Gastrocnemius medialis (tissue), 4 donors: ENCODE results near the gene ACP6. TPM values are rescaled to one million over a fixed set of nuclear protein-coding genes. Genes with fewer than 3 reads are reported as not detected.
A peak's percentile ranks its signal among the peaks of the same experiment; 100 is the strongest.
"Not testable (repeated sequence)": the region's sequence is repeated elsewhere in the genome, so short reads cannot be mapped to it uniquely, and the experiment has no call there.

Source experiments
- ATAC-seq, 2 donors: fragments of 150-250 bp; one replicate each; pipeline ENCODE4 v1.9.1; 2016
- DNase-seq, 2 donors: peaks; one replicate each; pipeline ENCODE4 v3.0.0-alpha.2; 2019
- H3K27ac ChIP-seq, 4 donors: fragments of 200-600 bp; sonication (generic); 1 replicate in 1 of 4; 2 replicates in 3 of 4; pipeline ENCODE4 v1.5.1; 2016 to 2018; ENCODE audit warnings: mild to moderate bottlenecking in 2 of 4, moderate library complexity in 1 of 4
- H3K27me3 ChIP-seq, 3 donors: fragments of 200-600 bp; sonication (generic) in 2 of 3; 1 replicate in 1 of 3; 2 replicates in 2 of 3; pipeline versions ENCODE4 v1.5.1 to v1.6.0; 2016 to 2019; ENCODE audit warnings: mild to moderate bottlenecking in 1 of 3, moderate library complexity in 1 of 3
- H3K36me3 ChIP-seq, 2 donors: fragments of 200-600 bp; sonication (generic) in 1 of 2; one replicate each; pipeline ENCODE4 v1.5.1; 2017 to 2018
- H3K4me1 ChIP-seq, 2 donors: fragments of 200-600 bp; sonication (generic) in 1 of 2; one replicate each; pipeline ENCODE4 v1.5.1; 2016 to 2017; ENCODE audit warnings: mild to moderate bottlenecking in 2 of 2
- H3K4me3 ChIP-seq, 4 donors: fragments of 200-600 bp; sonication (generic) in 3 of 4; 1 replicate in 1 of 4; 2 replicates in 3 of 4; pipeline ENCODE4 v1.5.1; 2016 to 2019; ENCODE audit warnings: mild to moderate bottlenecking in 2 of 4
- H3K9me3 ChIP-seq, 3 donors: fragments of 200-600 bp; sonication (generic) in 2 of 3; 1 replicate in 1 of 3; 2 replicates in 2 of 3; pipeline ENCODE4 v1.5.1; 2016 to 2019
- POLR2A ChIP-seq, 2 donors: fragments of 450-650 bp; IDR thresholded peaks; one replicate each; pipeline ENCODE4 v1.6.1; 2017; ENCODE audit warnings: antibody characterized with exemption in 2 of 2, mild to moderate bottlenecking in 2 of 2, moderate library complexity in 2 of 2
- in situ Hi-C, 4 donors: fragments of 200-750 bp; cut with MboI; loops; one replicate each; pipeline versions ENCODE4 v1.15.0 to v1.8.0; 2017; ENCODE audit warnings: low sequenced_read_pairs in 4 of 4
- intact Hi-C: fragments of 100-400 bp; cut with DNase I; formaldehyde crosslinking; loops from one replicate; pipeline ENCODE4 v1.15.1; 2023; ENCODE audit warnings: low total_unique reads
- total RNA-seq, 4 donors: library from RNA; depleted of rRNA; stranded (reverse); fragments of >200 nt; gene quantifications; one replicate each; pipeline versions ENCODE4 v1.1.0 to v1.2.3, GENCODE V29; 2016
- TF ChIP-seq, protein P1 (sequence below), 5 experiments: fragments of 450-650 bp in 3 of 5; fragments of 200-600 bp in 2 of 5; sonication (generic) in 2 of 5; IDR thresholded peaks in 4 of 5; conservative IDR thresholded peaks in 1 of 5; 1 replicate in 4 of 5; 2 replicates in 1 of 5; pipeline ENCODE4 v1.5.1; 2016 to 2019; ENCODE audit warnings: antibody characterized with exemption in 5 of 5, mild to moderate bottlenecking in 3 of 5, moderate library complexity in 3 of 5

ACP6 gene
- total RNA-seq, 4 donors from 2014 or later, result 3.9 to 11.4 (median 9.2) TPM

- TF ChIP-seq, protein P1, sequence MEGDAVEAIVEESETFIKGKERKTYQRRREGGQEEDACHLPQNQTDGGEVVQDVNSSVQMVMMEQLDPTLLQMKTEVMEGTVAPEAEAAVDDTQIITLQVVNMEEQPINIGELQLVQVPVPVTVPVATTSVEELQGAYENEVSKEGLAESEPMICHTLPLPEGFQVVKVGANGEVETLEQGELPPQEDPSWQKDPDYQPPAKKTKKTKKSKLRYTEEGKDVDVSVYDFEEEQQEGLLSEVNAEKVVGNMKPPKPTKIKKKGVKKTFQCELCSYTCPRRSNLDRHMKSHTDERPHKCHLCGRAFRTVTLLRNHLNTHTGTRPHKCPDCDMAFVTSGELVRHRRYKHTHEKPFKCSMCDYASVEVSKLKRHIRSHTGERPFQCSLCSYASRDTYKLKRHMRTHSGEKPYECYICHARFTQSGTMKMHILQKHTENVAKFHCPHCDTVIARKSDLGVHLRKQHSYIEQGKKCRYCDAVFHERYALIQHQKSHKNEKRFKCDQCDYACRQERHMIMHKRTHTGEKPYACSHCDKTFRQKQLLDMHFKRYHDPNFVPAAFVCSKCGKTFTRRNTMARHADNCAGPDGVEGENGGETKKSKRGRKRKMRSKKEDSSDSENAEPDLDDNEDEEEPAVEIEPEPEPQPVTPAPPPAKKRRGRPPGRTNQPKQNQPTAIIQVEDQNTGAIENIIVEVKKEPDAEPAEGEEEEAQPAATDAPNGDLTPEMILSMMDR (IDR thresholded peaks at IDR 0.05 in 4 of 5, conservative IDR thresholded peaks at IDR 0.05 in 1 of 5), result no peak
- TF ChIP-seq POLR2A (IDR thresholded peaks at IDR 0.05), result no peak
- Histone ChIP-seq H3K4me3 (no peak overlapping the region), H3K36me3 (peaks cover 0 to 39% of the 10 kb centered on the region in 2 donors), H3K4me1 (peaks cover 51% of the 10 kb centered on the region in 2 donors), H3K27me3 (no peaks in the 10 kb centered on the region), H3K9me3 (no peaks in the 10 kb centered on the region), H3K27ac (peak overlapping the region; percentile 81 to 87 (median 82))
- ATAC-seq (no peak), DNase-seq (no peak)
- in situ Hi-C loops, result loop anchor here in 2 of 4 donors (10.0 to 25.0 kb wide), 2 partner anchors 105 to 457 kb away; partner anchors contain the start of gene PRKAB2 (in 1 of the 2)
- intact Hi-C loops, result no loop called here
Measured at GRCh38 chr1:147619741-147620140, 50.6 kb downstream of the ACP6 start.

- no peak for DNase-seq
- in situ Hi-C loops, result loop anchor here in 1 of 4 donors (25.0 kb wide), 1 partner anchor 456 kb away; the partner anchor contains the start of gene PRKAB2
- TF ChIP-seq, protein P1 (IDR thresholded peaks at IDR 0.05 in 4 of 5, conservative IDR thresholded peaks at IDR 0.05 in 1 of 5), result no peak
- TF ChIP-seq POLR2A (IDR thresholded peaks at IDR 0.05), result no peak
- peaks cover 0 to 37% of the 10 kb centered on the region in 2 donors for H3K36me3 ChIP-seq
- no peak for ATAC-seq
- H3K4me3 ChIP-seq, result no peak overlapping the region
- H3K27ac ChIP-seq, result peak overlapping the region; percentile 81 to 87 (median 82)
- intact Hi-C loops, result loop anchor here (1.0 kb wide), 1 partner anchor 18 kb away; no protein-coding TSS in a partner anchor
- peaks cover 51 to 54% of the 10 kb centered on the region in 2 donors for H3K4me1 ChIP-seq
- H3K9me3 ChIP-seq, result no peaks in the 10 kb centered on the region
- H3K27me3 ChIP-seq, result no peaks in the 10 kb centered on the region
Measured at GRCh38 chr1:147618771-147619170, 51.6 kb downstream of the ACP6 start.

DNA sequence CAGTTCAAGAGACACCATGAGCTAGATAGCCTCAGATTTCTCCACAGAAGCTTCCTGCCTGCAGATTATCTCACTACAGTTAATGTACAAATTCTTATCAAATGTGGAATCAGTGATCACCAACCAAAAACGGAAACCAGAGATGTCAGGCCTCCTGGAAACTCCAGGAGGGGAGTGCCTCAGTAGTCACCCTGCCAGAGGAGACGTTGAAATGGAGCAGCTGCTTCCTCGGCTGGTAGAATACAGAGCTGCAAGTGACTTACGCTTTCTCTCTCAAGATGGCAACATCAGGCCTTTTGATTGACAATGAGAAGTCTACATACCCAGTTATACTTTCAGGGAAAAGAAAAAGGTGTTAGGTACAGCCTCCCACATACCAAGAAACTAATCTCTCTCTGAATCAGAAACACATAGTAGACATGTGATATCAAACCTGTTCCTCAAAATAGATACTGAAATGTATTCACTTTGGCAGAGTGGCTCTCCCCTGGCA, 52.2 kb downstream of the ACP6 start:
- Histone ChIP-seq H3K27ac (peak overlapping the region; percentile 81 to 87 (median 82)), H3K36me3 (peaks cover 0 to 36% of the 10 kb centered on the region in 2 donors), H3K4me1 (peaks cover 56 to 60% of the 10 kb centered on the region in 2 donors), H3K27me3 (no peaks in the 10 kb centered on the region), H3K9me3 (no peaks in the 10 kb centered on the region), H3K4me3 (peak overlapping the region in 1 of 4 donors; percentile 14)
- intact Hi-C loops (loop anchor here (1.0 kb wide), 1 partner anchor 18 kb away; no protein-coding TSS in a partner anchor), in situ Hi-C loops (loop anchor here in 1 of 4 donors (25.0 kb wide), 1 partner anchor 456 kb away; the partner anchor contains the start of gene PRKAB2)
- peak; percentile 89 to 98 for ATAC-seq
- DNase-seq, result peak in 1 of 2 donors; percentile 62
- TF ChIP-seq, protein P1 (IDR thresholded peaks at IDR 0.05 in 4 of 5, conservative IDR thresholded peaks at IDR 0.05 in 1 of 5), result no peak
- TF ChIP-seq POLR2A (IDR thresholded peaks at IDR 0.05), result no peak

DNA sequence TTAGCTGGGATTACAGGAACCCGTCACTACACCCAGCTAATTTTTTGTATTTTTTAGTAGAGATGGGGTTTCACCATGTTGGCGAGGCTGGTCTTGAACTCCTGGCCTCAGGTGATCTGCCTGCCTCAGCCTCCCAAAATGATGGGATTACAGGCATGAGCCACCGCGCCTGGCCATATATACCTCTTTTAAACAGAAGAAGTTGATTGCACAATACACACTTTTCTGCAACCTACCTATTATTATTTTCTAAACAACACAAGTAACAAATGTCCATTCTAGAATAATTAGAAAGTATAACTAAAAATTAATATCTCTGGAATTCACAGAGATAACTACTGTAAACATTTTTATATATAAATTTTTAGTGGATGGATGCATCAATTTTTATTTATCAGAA, 55.4 kb downstream of the ACP6 start:
- Histone ChIP-seq H3K4me1 (peaks cover 55 to 71% of the 10 kb centered on the region in 2 donors), H3K36me3 (peaks cover 0 to 36% of the 10 kb centered on the region in 2 donors)
- in situ Hi-C loops, result loop anchor here in 1 of 4 donors (25.0 kb wide), 1 partner anchor 453 kb away; the partner anchor contains the start of gene PRKAB2
- H3K27me3 ChIP-seq, DNase-seq, intact Hi-C loops, H3K4me3 ChIP-seq, H3K9me3 ChIP-seq, H3K27ac ChIP-seq, ATAC-seq: not testable (repeated sequence)

GRCh38 chr1:147613506-147613905, 56.8 kb downstream of the ACP6 start:
- peaks cover 60 to 72% of the 10 kb centered on the region in 2 donors for H3K4me1 ChIP-seq
- H3K27ac ChIP-seq, result peak overlapping the region in 3 of 4 donors; percentile 62 to 77 (median 73)
- DNase-seq, result no peak
- intact Hi-C loops (no loop called here), in situ Hi-C loops (loop anchor here in 1 of 4 donors (25.0 kb wide), 1 partner anchor 451 kb away; the partner anchor contains the start of gene PRKAB2)
- H3K36me3 ChIP-seq, result peaks cover 0 to 26% of the 10 kb centered on the region in 2 donors
- no peak for TF ChIP-seq POLR2A (IDR thresholded peaks at IDR 0.05)
- TF ChIP-seq, protein P1 (IDR thresholded peaks at IDR 0.05 in 4 of 5, conservative IDR thresholded peaks at IDR 0.05 in 1 of 5), result no peak
- no peak overlapping the region for H3K4me3 ChIP-seq
- H3K9me3 ChIP-seq, result no peaks in the 10 kb centered on the region
- H3K27me3 ChIP-seq, result no peaks in the 10 kb centered on the region
- ATAC-seq, result no peak
